ENCODE measurements around the gene TNK1. TPM values are rescaled to one million over a fixed set of nuclear protein-coding genes. Genes with fewer than 3 reads are reported as not detected.
A peak's percentile ranks its signal among the peaks of the same experiment; 100 is the strongest.
"Not testable (repeated sequence)": the region's sequence is repeated elsewhere in the genome, so short reads cannot be mapped to it uniquely, and the experiment has no call there.

The TNK1 gene
- total RNA-seq (2014; rRNA removed; shearing (Covaris generic)), result 0.07 TPM in 1 of 2 replicates, not detected in the other

DNA sequence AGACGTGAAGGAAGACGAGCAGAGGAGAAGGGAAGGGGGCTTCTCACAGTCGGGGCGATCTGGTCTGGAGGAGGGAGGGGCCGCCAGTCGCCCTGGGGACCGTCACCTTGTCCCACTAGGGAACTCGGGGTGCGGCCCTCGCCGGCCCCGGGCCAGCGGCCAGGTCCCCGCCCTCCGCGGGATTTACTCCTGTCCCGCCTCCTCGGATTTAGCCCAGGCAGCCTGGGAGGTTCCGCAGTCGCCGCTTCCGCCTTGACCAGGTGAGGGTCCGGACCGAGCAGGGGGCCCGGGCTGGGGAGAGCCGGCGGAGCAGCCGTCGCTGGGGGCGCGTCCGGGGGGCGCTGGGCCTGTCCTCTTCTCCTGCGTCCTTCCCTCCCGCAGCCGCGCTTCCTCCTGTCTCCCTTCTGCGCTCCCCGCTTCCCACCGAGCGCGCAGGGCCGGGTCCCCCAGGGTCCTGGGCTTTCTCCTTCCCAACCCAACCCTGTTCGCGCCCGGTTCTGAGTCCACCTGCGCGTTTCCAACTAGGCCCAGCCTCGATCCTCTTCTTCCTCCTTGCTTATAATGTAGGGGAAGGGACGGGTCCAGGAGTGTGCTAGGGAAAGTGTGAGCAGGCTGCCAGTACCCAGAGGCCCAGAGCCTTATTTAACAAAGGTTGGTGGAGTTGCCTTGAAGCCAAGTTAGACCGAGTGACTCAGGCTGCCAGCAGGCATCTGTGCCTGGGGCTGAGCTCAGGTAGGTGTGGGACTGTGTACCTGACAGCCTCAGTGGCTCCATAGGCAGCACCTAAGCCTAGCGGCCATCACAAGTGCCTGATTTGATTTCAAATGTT lies at the start of gene TNK1:
TNK1 (plus strand) TSS at position 235 of the 829 bp plus-strand sequence. CDS start 1,838 bp downstream, outside the sequence.
- no peak for DNase-seq (ENCODE audit: low spot score)

DNA sequence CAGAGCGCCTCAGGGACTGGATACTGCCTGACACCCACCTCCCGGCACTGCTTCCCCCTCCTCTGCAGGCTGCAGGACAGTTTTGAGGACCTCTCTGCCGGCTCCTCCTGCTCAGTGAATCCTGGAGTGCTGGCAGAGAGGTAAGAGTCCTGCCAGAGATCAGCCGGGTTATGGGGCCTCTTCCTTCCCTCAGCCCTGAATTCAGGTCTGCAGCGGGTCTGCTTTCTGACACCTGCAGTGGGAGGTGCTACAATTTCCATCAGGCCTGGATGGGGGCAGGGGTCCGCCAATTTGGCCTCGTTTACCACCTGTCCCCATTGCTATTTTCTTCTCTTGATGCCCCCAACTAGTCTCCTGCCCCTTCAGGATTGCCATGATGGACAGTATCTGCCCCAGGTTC lies 48.8 kb upstream of the TNK1 start:
- DNase-seq (ENCODE audit: low spot score), result no peak

DNA sequence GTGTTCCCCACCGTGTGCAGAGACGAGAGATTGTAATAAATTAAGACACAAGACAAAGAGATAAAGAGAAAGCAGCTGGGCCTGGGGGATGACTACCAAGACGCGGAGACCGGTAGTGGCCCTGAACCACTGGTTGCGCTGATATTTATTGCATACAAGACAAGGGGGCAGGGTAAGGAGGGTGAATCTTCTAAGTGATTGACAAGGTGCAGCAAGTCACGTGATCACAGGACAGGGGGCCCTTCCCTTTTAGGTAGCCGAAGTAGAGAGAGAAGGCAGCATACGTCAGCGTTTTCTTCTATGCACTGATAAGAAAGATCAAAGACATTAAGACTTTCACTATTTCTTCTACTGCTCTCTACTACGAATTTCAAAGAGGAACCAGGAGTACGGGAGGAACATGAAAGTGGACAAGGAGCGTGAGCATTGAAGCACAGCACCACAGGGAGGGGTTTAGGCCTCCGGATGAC lies 48.3 kb upstream of the TNK1 start:
- DNase-seq (ENCODE audit: low spot score), result not testable (repeated sequence)

DNA sequence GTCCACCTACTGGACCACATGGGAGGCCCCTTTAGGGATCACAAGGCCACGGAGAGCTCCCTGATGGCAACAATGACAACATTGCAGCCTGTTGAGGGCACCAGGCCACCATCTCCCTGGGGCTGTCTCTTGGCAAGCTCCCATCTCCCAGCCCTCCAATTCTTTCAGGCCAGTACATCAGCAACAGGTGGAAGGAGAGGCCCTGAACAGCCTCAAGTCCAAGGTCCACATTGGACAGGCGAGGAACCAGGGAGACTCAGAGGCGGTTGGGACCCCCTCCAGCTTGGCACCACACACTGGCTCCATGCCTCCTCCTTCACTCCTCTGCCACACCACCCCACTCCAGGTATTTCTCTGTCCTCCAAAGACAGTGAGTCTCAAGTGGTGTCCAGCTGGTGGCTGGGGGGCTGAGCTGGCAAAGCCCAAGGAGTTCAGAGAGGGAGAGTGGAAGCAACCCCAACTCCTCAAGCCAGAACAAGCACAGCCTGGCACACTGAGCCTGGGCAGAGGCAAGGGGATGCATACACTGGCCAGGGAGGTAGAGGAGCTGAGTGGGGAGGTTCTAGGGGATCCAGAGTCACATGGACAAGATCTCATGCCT lies 45.9 kb upstream of the TNK1 start:
- DNase-seq (ENCODE audit: low spot score), result no peak

DNA sequence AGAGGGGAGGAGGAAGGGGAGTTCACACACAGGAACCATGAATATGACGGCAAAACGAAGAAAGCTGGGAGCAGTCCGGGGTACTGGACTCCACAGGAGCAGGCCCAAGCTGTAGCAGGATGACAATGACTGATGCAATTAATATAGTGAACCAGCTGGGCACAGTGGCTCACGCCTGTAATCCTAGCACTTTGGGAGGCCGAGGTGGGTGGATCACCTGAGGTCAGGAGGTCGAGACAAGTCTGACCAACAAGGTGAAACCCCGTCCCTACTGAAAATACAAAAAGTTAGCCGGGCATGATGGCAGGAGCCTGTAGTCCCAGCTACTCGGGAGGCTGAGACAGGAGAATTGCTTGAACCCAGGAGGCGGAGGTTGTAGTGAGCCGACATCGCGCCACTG lies 45.1 kb upstream of the TNK1 start:
- not testable (repeated sequence) for DNase-seq (ENCODE audit: low spot score)

DNA sequence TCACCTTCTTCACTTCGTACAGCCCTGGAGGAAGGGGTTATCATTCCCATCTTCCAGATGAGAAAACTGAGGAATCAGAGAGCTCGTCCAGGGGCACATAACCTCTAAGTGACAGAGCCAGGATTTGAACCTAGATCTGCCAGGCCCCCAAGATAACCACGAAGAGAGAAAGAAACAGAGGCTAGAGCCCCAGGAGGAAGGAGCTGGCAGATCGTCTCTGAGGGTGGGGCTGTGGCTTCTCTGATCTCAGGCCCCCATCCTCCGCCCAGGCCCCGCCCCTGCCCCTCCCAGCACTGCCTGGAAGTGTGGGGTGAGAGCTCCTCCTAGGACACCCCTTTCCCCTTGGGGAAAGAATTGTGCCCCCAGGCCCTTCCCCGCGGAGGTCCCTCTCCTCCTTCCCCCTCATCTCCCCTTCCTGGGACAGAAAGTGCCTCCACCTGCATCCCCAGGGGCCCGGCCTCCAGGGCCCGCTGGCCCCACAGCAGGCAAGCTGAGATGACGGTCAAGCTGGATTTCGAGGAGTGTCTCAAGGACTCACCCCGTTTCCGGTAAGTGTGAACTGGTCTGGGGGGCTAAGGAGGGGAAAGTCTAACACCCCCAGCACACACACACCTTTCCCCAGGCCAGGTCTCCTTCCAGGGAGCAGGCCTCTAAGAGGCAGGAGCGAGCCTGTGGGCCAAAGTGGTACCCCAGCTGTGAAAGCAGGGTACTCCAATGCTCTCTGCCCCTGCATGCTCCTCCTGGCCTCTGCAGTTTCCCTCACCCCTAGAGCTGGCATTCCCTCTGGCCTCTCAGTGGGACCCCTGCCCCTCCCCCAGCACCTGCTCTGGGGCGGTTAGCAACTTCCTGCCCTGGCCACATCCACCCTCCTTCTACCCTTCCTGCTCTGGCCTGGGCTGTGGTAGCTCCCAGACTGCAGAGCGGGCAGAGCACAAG lies 44.4 kb upstream of the TNK1 start, which contains the start of gene ACAP1:
ACAP1 (plus strand) TSS at position 290 of the 936 bp plus-strand sequence; CDS start at position 496, 206 bp downstream.
- DNase-seq (ENCODE audit: low spot score), result no peak

DNA sequence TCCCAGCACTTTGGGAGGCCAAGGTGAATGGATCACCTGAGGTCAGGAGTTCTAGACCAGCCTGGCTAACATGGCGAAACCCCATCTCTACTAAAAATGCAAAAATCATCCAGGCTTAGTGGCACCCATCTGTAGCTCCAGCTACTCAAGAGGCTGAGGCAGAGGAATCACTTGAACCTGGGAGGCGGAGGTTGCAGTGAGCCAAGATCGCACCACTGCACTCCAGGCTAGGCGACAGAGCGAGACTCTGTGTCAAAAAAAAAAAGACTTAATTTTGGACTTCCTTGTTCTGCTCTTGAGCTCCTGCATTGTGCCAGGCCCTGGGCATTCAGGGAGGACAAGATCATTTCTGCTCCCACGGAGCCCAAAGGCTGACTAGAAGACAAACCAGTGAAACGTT lies 43.3 kb upstream of the TNK1 start:
- DNase-seq (ENCODE audit: low spot score), result not testable (repeated sequence)

DNA sequence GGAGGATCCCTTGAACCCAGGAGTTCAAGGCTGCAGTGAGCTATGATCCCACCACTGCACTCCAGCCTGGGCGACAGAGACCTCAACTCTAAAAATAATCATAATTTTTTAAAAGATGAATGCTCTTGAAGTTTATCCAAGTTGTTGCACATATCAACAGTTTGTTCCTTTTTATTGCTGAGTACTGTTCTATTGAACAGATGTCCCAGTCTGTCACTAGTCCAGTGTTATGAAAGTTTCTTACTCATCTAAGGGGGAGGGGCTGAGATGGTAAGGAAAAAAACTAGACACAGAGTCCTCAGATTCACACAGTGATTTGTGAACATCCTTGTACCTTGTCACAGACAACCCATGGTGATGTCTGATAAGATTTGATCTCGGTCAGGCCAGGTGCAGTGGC lies 40.7 kb upstream of the TNK1 start:
- no peak for DNase-seq (ENCODE audit: low spot score)

DNA sequence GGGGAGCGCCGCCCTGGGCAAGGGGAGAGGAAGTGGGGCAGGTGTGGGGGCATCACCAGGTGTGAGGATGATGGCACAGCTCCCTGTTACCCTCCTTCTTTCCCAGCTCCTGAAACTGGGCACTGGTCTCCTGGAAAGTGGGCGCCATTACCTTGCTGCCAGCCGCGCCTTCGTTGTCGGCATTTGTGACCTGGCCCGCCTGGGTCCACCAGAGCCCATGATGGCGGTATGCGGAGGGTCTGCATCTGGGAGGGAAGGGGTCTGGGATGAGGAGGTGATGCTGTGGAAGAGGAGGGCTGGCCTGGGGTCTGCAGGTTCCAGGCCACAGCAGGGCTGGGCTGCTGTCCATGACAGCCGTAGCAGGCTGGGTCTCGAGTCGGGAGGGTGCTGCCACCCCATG lies 39.0 kb upstream of the TNK1 start:
- no peak for DNase-seq (ENCODE audit: low spot score)

DNA sequence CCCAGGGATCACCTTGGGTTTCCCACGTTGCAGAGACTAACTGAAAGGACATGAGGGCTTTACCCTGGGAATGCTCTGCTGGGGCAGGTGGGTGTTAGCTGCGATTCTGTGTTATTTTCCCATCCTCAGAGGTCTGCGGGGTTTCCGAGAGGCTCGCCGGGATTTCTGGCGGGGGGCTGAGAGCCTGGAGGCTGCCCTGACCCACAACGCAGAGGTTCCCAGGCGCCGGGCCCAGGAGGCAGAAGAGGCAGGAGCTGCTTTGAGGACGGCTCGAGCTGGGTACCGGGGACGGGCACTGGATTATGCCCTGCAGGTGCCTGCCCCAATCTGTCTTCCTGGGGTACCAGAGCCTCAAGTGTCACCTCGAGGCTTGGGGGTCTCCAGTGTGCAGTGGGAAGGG lies 37.6 kb upstream of the TNK1 start:
- DNase-seq (ENCODE audit: low spot score), result no peak

DNA sequence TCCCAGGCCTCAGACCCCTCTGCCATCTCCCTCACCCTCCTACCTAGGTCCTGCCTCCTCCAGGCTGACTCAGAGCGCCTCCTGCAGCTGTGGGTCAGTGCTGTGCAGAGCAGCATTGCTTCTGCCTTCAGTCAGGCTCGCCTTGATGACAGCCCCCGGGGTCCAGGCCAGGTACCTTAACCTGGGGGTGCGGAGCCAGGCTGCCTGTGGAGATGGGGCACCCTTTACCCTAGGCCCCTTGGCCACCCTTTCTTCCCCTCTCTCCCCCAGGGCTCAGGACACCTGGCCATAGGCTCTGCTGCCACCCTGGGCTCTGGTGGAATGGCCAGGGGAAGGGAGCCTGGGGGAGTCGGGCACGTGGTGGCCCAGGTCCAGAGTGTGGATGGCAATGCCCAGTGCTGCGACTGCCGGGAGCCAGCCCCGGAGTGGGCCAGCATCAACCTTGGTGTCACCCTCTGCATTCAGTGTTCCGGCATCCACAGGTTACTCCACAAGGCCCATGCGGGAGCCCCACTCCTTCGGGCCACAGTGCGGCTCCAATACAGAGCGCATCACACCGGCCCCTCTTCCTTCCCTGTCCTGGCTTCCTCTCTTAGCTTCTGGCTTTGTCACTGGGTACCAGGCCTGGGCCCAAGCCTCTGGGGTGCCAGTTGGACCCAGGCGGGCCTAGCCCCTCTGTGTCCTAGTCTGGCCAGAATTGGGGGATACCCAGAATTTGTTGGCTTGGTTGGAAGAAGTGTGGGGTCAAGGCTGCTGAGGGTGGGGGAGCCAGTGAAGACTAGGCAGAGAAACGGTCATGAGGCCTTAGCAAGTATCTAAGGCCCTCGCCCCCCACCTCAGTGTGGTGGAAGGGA lies 33.9 kb upstream of the TNK1 start:
- DNase-seq (ENCODE audit: low spot score), result no peak

DNA sequence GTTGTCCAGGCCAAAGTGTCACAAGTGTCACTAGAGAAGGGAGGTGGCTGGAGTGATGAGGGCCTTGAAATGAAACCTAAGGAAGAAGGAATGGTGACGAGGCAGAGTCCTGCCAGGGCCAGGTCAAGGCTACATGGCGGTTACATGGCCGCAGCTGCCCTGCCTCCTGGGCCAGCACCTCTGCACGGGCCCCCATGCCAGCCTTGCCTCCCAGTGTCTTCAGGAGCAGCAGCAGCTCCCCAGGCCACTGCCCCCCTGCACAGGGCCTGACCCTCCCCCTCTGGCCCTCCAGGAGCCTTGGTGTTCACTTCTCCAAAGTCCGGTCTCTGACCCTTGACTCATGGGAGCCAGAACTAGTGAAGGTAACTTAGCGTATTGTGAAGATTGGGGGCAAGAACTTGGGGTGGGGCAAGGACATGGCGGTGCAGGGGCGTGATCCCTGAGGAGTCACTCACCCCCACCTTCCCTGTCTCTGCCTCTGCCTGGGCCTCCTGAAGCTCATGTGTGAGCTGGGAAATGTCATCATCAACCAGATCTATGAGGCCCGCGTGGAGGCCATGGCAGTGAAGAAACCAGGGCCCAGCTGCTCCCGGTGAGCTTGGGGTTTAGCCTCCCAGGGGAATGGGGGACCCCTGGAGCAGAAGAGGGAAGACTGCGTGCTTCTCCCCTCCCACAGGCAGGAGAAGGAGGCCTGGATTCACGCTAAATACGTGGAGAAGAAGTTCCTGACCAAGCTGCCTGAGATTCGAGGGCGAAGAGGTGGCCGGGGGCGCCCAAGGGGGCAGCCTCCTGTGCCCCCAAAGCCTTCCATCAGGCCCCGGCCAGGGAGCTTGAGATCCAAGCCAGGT lies 33.0 kb upstream of the TNK1 start:
- no peak for DNase-seq (ENCODE audit: low spot score)

DNA sequence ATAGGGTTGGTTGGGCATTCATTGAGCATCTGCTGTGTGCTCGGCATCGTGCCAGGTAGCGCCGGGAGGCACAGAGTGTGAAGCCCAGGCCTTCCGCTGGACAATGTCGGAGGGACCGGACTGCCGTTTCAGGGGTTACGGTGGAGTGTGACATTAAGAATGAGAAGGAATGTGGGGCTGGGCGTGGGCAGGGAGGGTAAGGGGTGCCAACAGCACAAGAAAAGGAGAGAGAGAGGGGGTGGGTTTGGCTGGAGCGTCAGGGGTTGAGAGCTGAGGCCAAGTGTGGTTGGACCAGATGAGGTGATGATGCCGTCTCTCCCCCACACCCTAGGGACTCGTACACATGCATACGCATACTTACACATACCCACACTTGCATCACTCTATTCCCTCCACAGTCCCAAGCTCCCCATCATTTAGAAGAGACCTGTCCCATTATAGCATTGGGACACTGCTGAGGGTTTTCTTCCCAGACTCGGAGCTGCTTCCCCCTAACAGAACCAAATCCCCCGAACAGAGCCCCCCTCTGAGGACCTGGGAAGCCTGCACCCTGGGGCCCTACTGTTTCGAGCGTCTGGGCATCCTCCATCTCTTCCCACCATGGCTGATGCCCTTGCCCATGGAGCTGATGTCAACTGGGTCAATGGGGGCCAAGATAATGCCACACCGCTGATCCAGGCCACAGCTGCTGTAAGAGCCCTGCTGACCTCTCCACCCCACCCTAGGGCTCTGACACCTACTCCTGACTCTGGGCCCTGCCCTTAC lies 32.2 kb upstream of the TNK1 start:
- DNase-seq (ENCODE audit: low spot score), result no peak

DNA sequence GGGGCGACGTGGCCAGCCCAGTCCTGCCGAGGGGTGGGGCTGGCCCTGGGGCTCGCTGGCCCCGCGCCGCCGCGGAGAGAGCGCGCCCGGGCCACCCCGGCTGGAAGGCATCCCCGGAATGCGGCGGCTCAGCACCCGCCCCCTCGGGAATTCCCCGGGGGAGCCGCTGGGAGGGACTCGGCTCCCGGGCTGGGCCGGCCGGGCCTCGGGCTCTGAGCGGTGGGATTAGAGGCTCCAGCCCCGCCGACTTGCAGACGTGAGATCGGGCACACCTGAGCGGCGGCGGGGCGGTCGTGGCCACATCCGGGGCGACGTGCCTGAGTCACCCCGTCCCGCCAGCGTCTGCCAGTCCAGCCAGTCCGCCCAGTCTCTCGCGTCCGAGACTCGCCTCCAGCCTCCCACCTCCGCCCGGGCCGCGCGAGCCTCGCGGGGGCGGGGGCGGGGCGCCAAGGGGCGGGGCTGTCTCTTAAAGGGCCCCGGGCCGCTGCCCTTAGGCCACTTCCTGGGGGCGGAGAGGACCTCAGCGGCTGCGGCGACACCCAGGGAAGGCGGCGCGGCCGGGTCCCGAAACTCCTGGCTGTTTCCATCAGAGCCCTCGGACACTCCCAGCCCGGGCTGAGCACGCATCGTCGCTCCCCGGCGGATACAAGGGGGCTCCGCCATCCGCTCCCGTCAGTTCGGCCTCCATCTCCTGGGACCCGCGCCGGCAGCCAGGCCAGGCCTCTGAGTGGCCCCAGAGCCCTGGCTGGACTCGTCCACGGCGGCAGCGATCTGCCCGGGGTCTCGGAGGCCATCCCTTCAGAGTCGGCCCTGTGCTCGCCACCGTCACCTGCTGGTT lies 29.0 kb upstream of the TNK1 start, which contains the start of gene KCTD11:
KCTD11 (plus strand) TSS at position 498 of the 838 bp plus-strand sequence.
- peak; percentile 91 for DNase-seq (ENCODE audit: low spot score)

DNA sequence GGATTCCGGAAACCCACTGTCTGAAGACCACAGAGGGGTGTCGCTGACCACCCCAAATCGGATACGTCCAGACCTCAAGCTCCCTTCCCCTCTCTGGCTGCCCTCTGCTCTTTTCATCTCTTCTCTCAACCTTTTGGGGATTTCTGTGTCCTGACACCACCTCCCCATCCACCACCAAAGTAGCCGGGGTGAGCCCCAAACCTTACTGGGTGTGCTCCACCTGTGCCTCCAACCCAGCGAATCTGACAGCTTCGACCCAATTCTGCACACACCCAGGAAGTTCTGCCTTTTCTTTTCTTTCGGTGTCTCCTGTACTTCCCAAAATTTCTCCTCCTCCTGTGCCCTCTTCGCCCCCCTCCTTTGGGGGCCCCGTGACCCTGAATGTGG lies 28.4 kb upstream of the TNK1 start:
- no peak for DNase-seq (ENCODE audit: low spot score)

DNA sequence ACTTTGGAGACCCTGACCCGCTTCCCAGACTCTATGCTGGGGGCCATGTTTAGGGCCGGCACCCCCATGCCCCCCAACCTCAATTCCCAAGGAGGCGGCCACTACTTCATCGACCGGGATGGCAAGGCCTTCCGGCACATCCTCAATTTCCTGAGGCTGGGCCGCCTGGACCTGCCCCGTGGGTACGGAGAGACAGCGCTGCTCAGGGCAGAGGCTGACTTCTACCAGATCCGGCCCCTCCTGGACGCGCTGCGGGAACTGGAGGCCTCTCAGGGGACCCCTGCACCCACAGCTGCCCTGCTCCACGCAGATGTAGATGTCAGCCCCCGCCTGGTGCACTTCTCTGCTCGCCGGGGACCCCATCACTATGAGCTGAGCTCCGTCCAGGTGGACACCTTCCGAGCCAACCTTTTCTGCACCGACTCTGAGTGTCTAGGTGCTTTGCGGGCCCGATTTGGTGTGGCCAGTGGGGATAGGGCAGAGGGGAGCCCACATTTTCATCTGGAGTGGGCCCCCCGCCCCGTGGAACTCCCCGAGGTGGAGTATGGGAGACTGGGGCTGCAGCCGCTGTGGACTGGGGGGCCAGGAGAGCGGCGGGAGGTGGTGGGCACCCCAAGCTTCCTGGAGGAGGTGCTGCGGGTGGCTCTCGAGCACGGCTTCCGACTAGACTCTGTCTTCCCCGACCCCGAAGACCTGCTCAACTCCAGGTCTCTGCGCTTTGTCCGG lies 27.8 kb upstream of the TNK1 start:
- DNase-seq (ENCODE audit: low spot score), result no peak

DNA sequence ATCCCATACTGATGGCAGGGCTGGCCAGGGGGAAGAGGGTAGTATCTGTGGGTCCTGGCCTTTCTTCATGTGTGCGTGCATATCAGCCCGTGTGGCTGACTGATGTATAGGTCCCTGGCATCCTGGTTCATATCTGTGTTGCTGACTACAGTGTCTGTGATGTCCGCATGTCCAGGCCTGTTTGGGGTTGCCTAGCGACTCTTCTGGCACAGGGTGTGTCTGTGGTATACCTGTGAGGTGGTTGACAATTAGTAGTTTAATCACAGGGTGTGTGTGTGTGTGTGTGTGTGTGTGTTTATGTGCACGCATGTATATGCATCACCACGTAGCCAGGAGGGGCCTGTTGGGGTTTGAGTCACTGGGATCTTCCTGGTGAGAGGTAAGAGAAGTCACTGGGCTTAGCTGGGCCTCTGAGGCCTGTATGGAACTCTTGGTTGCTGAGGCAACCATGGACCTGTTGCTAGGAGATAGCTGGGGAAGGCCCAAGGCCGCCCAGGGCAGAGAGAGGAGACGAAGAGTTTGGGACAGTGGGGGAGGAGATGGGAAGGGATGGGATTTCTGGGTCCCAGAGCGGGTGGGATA lies 26.5 kb upstream of the TNK1 start:
- DNase-seq (ENCODE audit: low spot score), result no peak
